GM18909 (cell line): ENCODE results near the gene ACTR1A.

Experiments used
- ATAC-seq: cut with Tn5 transposase; IDR thresholded peaks from one replicate; pipeline ENCODE4 v1.9.1; 2021; ENCODE audit warnings: mild to moderate bottlenecking; ENCODE audit not compliant: unreplicated experiment, poor library complexity

The ACTR1A gene

GRCh38 chr10:102492344-102492939 is 10.1 kb downstream of the ACTR1A start:
- no peak for ATAC-seq

GRCh38 chr10:102491136-102491535 is 11.4 kb downstream of the ACTR1A start:
- ATAC-seq = no peak

GRCh38 chr10:102485093-102485784 is 17.3 kb downstream of the ACTR1A start:
- ATAC-seq = no peak

- no peak for ATAC-seq
Measured at GRCh38 chr10:102484021-102484420, 18.5 kb downstream of the ACTR1A start.

GRCh38 chr10:102480396-102480795 is 22.1 kb downstream of the ACTR1A start:
- ATAC-seq = no peak

GRCh38 chr10:102479651-102480050 is 22.9 kb downstream of the ACTR1A start:
- ATAC-seq = no peak

- no peak for ATAC-seq
Measured at GRCh38 chr10:102476466-102477141, 25.9 kb downstream of the ACTR1A start.

GRCh38 chr10:102475451-102476040 is 27.0 kb downstream of the ACTR1A start:
- no peak for ATAC-seq

- no peak for ATAC-seq
Measured at GRCh38 chr10:102473445-102474331, 28.8 kb downstream of the ACTR1A start.

GRCh38 chr10:102470579-102471546 is 31.6 kb downstream of the ACTR1A start:
- ATAC-seq = no peak

- ATAC-seq = no peak
Measured at GRCh38 chr10:102468683-102469082, 33.8 kb downstream of the ACTR1A start.

GRCh38 chr10:102467971-102468438 is 34.5 kb downstream of the ACTR1A start:
- ATAC-seq = no peak

GRCh38 chr10:102467318-102467717 is 35.2 kb downstream of the ACTR1A start:
- ATAC-seq = no peak

GRCh38 chr10:102465466-102465865 is 37.0 kb downstream of the ACTR1A start:
- ATAC-seq = no peak

- ATAC-seq = no peak
Measured at GRCh38 chr10:102463983-102464382, 38.5 kb downstream of the ACTR1A start.

GRCh38 chr10:102462512-102463054 is 39.9 kb downstream of the ACTR1A start:
- ATAC-seq = no peak

- peak; percentile 88 for ATAC-seq
Measured at GRCh38 chr10:102461187-102462054, 41.1 kb downstream of the ACTR1A start.

GRCh38 chr10:102460836-102461186 is 41.7 kb downstream of the ACTR1A start:
- ATAC-seq = peak; percentile 40
